Vagina (tissue), 2 donors: Measurements from ENCODE around the gene TNFRSF9.

Experiments
- CTCF ChIP-seq, 3 experiments: fragments of 450-650 bp in 2 of 3; fragments of 200-600 bp in 1 of 3; sonication (generic) in 1 of 3; IDR thresholded peaks; one replicate each; pipeline ENCODE4 v1.5.1; 2017 to 2019; ENCODE audit warnings: antibody characterized with exemption in 3 of 3, mild to moderate bottlenecking in 2 of 3, moderate library complexity in 2 of 3
- POLR2A ChIP-seq, 2 donors: fragments of 450-650 bp; IDR thresholded peaks; one replicate each; pipeline ENCODE4 v1.6.1; 2017; ENCODE audit warnings: antibody characterized with exemption in 2 of 2, mild to moderate bottlenecking in 2 of 2, moderate library complexity in 2 of 2
- POLR2AphosphoS5 ChIP-seq, 2 donors: sonication (generic); formaldehyde crosslinking; IDR thresholded peaks; one replicate each; pipeline ENCODE4 v1.9.0; 2017; ENCODE audit warnings: antibody characterized with exemption in 2 of 2, mild to moderate bottlenecking in 2 of 2, low read depth in 1 of 2; ENCODE audit not compliant: insufficient read depth in 1 of 2

GRCh38 chr1:7930645-7931445 lies 9.8 kb downstream of the TNFRSF9 start:
- TF ChIP-seq POLR2AphosphoS5 (IDR thresholded peaks at IDR 0.05; ENCODE audit: insufficient read depth in 1 of 2, low read depth in 1 of 2) (no peak), CTCF (IDR thresholded peaks at IDR 0.05) (no peak), POLR2A (IDR thresholded peaks at IDR 0.05) (no peak)
